SK-N-SH (cell line): ENCODE results near the gene MMP23B. TPM values are rescaled to one million over a fixed set of nuclear protein-coding genes. Genes with fewer than 3 reads are reported as not detected.
"Not testable (repeated sequence)": the region's sequence is repeated elsewhere in the genome, so short reads cannot be mapped to it uniquely, and the experiment has no call there.

ENCODE experiments used
- CTCF ChIA-PET: fragments of 300-600, 350-600 bp; formaldehyde crosslinking; extraction: SDS; loops from one replicate; lab custom pipeline; 2021; lab: Yijun Ruan, JAX
- POLR2A ChIA-PET: fragments of 350-600 bp; sonication (Branson Sonifier 250); formaldehyde crosslinking; extraction: SDS; loops from one replicate; lab custom pipeline; 2020; ENCODE audit warnings: antibody characterized with exemption, inconsistent platforms; lab: Yijun Ruan, JAX
- DNase-seq: peaks from one replicate; pipeline ENCODE4 v3.0.0; 2012
- H2AFZ ChIP-seq: fragments of 200-600 bp; sonication (generic); 2 replicates; pipeline ENCODE4 v1.8.1; 2016; ENCODE audit warnings: antibody characterized with exemption, mild to moderate bottlenecking, low read depth
- H3F3A ChIP-seq: fragments of 200-600 bp; sonication (generic); replicated peaks from 2 replicates; pipeline ENCODE3; 2016; ENCODE audit warnings: antibody characterized with exemption, mild to moderate bottlenecking; ENCODE audit not compliant: insufficient read depth
- H3K27ac ChIP-seq, 2 experiments: fragments of 200-500 bp in 1 of 2; fragments of 200-600 bp in 1 of 2; sonication (Bioruptor generic) in 1 of 2; sonication (generic), shearing (Covaris generic) in 1 of 2; 2 replicates each; pipeline versions ENCODE4 v1.5.1 to v1.6.1; 2014 to 2016; ENCODE audit warnings: low read depth in 2 of 2, inconsistent platforms in 1 of 2, low read length in 1 of 2, mild to moderate bottlenecking in 1 of 2, mixed read lengths in 1 of 2
- H3K27me3 ChIP-seq: fragments of 200-600 bp; sonication (generic), shearing (Covaris generic); 2 replicates; pipeline ENCODE4 v1.6.1; 2016; ENCODE audit warnings: mixed run types; ENCODE audit not compliant: insufficient read depth
- H3K36me3 ChIP-seq, 2 experiments: fragments of 200-500 bp in 1 of 2; fragments of 200-600 bp in 1 of 2; sonication (Bioruptor generic) in 1 of 2; sonication (generic) in 1 of 2; replicated peaks in 1 of 2; 2 replicates each; pipeline versions ENCODE3 to v1.5.1; 2014 to 2016; ENCODE audit warnings: low read length in 1 of 2, mild to moderate bottlenecking in 1 of 2; ENCODE audit not compliant: insufficient read depth in 2 of 2, control insufficient read depth in 1 of 2
- H3K4me1 ChIP-seq, 2 experiments: fragments of 200-500 bp in 1 of 2; fragments of 200-600 bp in 1 of 2; sonication (Bioruptor generic) in 1 of 2; sonication (generic), shearing (Covaris generic) in 1 of 2; 2 replicates each; pipeline versions ENCODE4 v1.5.1 to v1.6.1; 2014 to 2016; ENCODE audit warnings: low read depth in 1 of 2, low read length in 1 of 2, mixed run types in 1 of 2; ENCODE audit not compliant: insufficient read depth in 2 of 2, control insufficient read depth in 1 of 2
- H3K4me2 ChIP-seq: fragments of 200-600 bp; sonication (generic), shearing (Covaris generic); 2 replicates; pipeline ENCODE4 v1.6.1; 2017; ENCODE audit warnings: mixed run types
- H3K4me3 ChIP-seq, 2 experiments: fragments of 200-500 bp in 1 of 2; fragments of 200-600 bp in 1 of 2; sonication (Bioruptor generic) in 1 of 2; sonication (generic), shearing (Covaris generic) in 1 of 2; 2 replicates each; pipeline versions ENCODE4 v1.5.1 to v1.8.1; 2014 to 2016; ENCODE audit warnings: low read depth in 2 of 2, inconsistent platforms in 1 of 2, low read length in 1 of 2, mild to moderate bottlenecking in 1 of 2, mixed read lengths in 1 of 2, moderate library complexity in 1 of 2
- H3K79me2 ChIP-seq: fragments of 200-600 bp; sonication (generic); 2 replicates; pipeline ENCODE4 v1.8.1; 2017; ENCODE audit warnings: mild to moderate bottlenecking; ENCODE audit not compliant: insufficient read depth
- H3K9ac ChIP-seq: fragments of 200-600 bp; sonication (generic); 2 replicates; pipeline ENCODE4 v1.6.1; 2017; ENCODE audit warnings: mixed run types
- H3K9me2 ChIP-seq: fragments of 200-600 bp; sonication (generic); 2 replicates; pipeline ENCODE4 v1.6.1; 2017; ENCODE audit warnings: mixed run types
- H3K9me3 ChIP-seq: fragments of 200-600 bp; sonication (generic); 2 replicates; pipeline ENCODE4 v1.6.1; 2017; ENCODE audit warnings: mixed run types, mild to moderate bottlenecking, moderate library complexity
- H4K20me1 ChIP-seq: fragments of 200-600 bp; sonication (generic); 2 replicates; pipeline ENCODE4 v1.6.1; 2017; ENCODE audit warnings: mild to moderate bottlenecking, mixed run types; ENCODE audit not compliant: insufficient read depth
- WGBS: methylation state at CpG from one replicate; pipeline ENCODE4 v1.1.6; 2017; ENCODE audit warnings: low lambda C conversion rate; 5-methylcytosine and 5-hydroxymethylcytosine counted together
- polyA plus RNA-seq, 3 experiments: library from polyadenylated mRNA; depleted of rRNA; stranded (reverse); fragments of >200 nt; gene quantifications; 2 replicates each; pipeline ENCODE4 v1.2.3, GENCODE V29; 2012

The MMP23B gene
- polyA plus RNA-seq, 1 of the 3 experiments (the other 2 are of a cell fraction) = 1.2 TPM

DNA sequence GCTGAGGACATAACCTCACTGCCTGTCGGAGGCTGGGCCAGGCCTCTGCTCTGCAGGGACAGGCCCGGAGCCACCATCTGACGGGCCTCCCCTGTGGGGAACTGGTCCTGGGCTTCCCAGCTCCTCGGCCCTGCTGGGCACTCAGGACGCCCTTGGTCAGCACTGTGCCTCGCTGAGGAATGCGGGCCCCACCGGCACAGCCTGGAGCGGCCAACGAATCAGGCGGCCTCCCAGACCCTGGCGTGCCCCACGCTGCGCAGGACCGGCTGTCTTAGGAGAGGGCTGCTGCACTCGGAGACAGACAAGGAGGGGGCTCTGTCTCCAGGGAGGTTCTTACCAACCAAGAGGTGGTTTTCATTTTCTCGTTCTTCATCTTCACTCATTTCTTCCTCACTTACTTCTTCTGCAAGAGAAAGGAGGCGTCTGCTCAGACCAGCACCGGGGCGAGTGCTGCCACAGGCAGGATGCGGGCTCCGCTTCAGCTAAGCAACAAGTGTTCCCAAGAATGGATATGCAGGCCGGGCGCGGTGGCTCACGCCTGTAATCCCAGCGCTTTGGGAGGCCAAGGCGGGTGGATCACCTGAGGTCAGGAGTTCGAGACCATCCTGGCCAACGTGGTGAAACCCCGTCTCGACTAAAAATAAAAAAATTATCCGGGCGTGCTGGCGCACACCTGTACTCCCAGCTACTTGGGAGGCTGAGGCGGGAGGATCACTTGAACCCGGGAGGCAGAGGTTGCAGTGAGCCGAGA lies 8.9 kb downstream of the MMP23B start:
- H3K27me3 ChIP-seq, H2AFZ ChIP-seq, H4K20me1 ChIP-seq, H3K9me2 ChIP-seq, H3K4me1 ChIP-seq, H3F3A ChIP-seq, H3K9me3 ChIP-seq, H3K4me3 ChIP-seq, H3K4me2 ChIP-seq, POLR2A ChIA-PET, H3K9ac ChIP-seq, H3K79me2 ChIP-seq, CTCF ChIA-PET, H3K27ac ChIP-seq, DNase-seq, H3K36me3 ChIP-seq: not testable (repeated sequence)
- 97% methylated on average over 19 of the region's 38 CpGs for WGBS

DNA sequence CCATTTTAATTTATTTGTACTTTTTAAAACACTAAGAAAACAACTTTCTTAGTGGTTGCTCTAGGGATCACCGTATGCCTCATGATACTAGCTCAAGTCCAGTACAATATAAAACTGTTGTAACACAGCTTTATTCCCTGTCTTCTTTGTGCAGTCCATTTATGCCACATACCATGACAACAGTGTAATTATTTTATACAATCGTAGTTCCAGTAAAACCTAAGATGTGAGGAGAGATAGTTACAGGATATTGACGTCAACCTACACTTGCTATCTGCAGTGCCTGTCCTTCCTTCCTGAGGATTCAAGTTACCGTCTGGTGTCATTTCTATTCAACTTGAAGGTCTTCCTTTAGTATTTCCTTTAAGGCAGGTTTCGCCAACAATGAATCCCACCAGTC lies 14.4 kb downstream of the MMP23B start:
- H3K4me3 ChIP-seq, DNase-seq, H3F3A ChIP-seq, H3K4me2 ChIP-seq, H3K27ac ChIP-seq, H4K20me1 ChIP-seq, POLR2A ChIA-PET, CTCF ChIA-PET, H3K4me1 ChIP-seq, H2AFZ ChIP-seq, H3K9ac ChIP-seq, H3K27me3 ChIP-seq, H3K9me3 ChIP-seq, H3K9me2 ChIP-seq, H3K79me2 ChIP-seq: not testable (repeated sequence)
- H3K36me3 ChIP-seq = peaks cover 5 to 19% of the 10 kb centered on the region in 2 experiments
- 78% methylated on average over 4 of the region's 5 CpGs for WGBS

DNA sequence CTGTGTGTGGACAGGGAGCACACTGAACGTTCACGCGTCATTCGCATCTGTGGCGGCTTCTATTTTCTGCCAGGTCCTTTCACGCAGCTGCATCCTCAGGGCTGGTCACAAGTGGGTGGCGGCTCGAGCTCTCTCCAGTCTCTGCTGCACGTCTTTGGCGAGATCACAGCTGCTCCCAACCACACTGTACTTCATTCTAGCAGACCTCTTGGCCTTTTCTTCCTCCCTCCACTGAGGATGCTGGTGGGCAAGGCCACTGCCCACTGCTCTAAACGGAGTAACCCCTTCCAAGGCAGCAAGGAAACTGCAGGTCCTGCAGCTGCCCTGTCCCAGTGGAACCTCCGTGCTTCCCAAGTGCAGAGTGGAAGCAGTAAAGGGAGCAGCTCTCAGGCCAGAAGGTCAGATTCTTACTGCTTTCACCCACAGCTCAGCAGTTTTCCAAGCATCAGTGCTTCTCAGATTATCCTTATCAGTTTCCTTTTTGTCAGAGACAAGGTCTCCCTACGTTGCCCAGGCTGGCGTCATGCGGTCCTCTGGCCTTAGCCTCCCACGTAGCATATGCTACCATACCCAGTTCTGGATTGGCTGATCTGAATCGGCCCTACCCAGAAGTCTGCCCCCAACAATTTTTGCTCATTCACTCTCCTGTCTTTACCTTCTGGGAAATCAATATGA lies 15.7 kb downstream of the MMP23B start:
- H3K9me2 ChIP-seq, H3K4me3 ChIP-seq, H3K4me1 ChIP-seq, H3K27me3 ChIP-seq, H3K9ac ChIP-seq, H3K27ac ChIP-seq, H3F3A ChIP-seq, DNase-seq, H3K79me2 ChIP-seq, H2AFZ ChIP-seq, CTCF ChIA-PET, H3K4me2 ChIP-seq, H4K20me1 ChIP-seq, H3K9me3 ChIP-seq, POLR2A ChIA-PET: not testable (repeated sequence)
- H3K36me3 ChIP-seq = peaks cover 16 to 31% of the 10 kb centered on the region in 2 experiments
- WGBS = 96% methylated on average over 17 of the region's 17 CpGs

DNA sequence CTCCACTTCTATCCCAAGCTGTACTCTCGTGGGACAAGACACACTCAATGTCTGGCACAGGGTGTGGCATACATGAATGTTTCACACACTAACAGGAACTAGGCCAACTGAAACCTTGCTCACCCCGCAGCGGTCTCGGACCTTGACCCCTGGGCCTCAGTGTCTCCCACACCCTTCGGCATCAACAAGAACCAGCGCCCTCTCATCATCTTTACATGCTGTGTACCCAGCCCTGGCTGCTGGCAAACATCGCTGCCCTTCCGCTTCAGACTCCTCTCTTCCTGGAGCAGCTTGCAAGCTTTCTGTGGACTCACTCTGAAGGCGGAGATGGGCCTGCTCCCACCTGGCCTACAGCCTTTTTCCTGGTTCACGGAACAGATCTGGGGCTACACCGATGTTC lies 16.3 kb downstream of the MMP23B start:
- H2AFZ ChIP-seq, H4K20me1 ChIP-seq, DNase-seq, H3F3A ChIP-seq, POLR2A ChIA-PET, H3K9me2 ChIP-seq, H3K4me1 ChIP-seq, H3K9ac ChIP-seq, H3K4me3 ChIP-seq, H3K9me3 ChIP-seq, H3K27ac ChIP-seq, H3K27me3 ChIP-seq, H3K79me2 ChIP-seq, CTCF ChIA-PET, H3K4me2 ChIP-seq: not testable (repeated sequence)
- peaks cover 19 to 31% of the 10 kb centered on the region in 2 experiments for H3K36me3 ChIP-seq
- 92% methylated on average over 11 of the region's 11 CpGs for WGBS
